A549 (cell line): ENCODE data around the gene PRIMA1.

Source experiments
- CHD2 ChIP-seq: fragments of 150-350 bp; IDR thresholded peaks from 2 replicates; pipeline ENCODE4 v1.6.1; 2014; ENCODE audit warnings: low read length; ENCODE audit not compliant: partially characterized antibody
- CTCF ChIP-seq: fragments of >200 bp; sonication (Bioruptor Twin); formaldehyde crosslinking; IDR thresholded peaks from 3 replicates; pipeline ENCODE4 v1.5.1; 2016
- EP300 ChIP-seq, 2 experiments: fragments of >200 bp; sonication (Bioruptor Twin); formaldehyde crosslinking; IDR thresholded peaks; 2 replicates in 1 of 2; 3 replicates in 1 of 2; pipeline ENCODE4 v1.6.1; 2016 to 2017
- ESRRA ChIP-seq: fragments of 150-350 bp; IDR thresholded peaks from 2 replicates; pipeline ENCODE4 v1.6.1; 2014; ENCODE audit warnings: mild to moderate bottlenecking, low read length, borderline replicate concordance
- KDM1A ChIP-seq: fragments of 200-600 bp; sonication (generic); IDR thresholded peaks from 2 replicates; pipeline ENCODE4 v1.6.1; 2016; ENCODE audit warnings: low read depth, mild to moderate bottlenecking
- MAX ChIP-seq: IDR thresholded peaks from 2 replicates; pipeline ENCODE4 v1.6.1; 2012
- POLR2A ChIP-seq: IDR thresholded peaks from 2 replicates; pipeline ENCODE4 v1.6.1; 2012; ENCODE audit warnings: mild to moderate bottlenecking, low read length
- RCOR1 ChIP-seq: fragments of 150-350 bp; IDR thresholded peaks from 2 replicates; pipeline ENCODE4 v1.6.1; 2014; ENCODE audit warnings: antibody characterized with exemption, low read length, low read depth
- REST ChIP-seq: fragments of 200-600 bp; sonication (generic); IDR thresholded peaks from 2 replicates; pipeline ENCODE4 v1.6.1; 2016; ENCODE audit warnings: antibody characterized with exemption, mild to moderate bottlenecking, moderate library complexity
- SREBF2 ChIP-seq: fragments of 450-650 bp; IDR thresholded peaks from 2 replicates; pipeline ENCODE4 v1.6.1; 2014; ENCODE audit warnings: mild to moderate bottlenecking, moderate library complexity

GRCh38 chr14:93729993-93730392 lies 58.3 kb downstream of the PRIMA1 start:
- TF ChIP-seq RCOR1 (no peak), REST (no peak), MAX (no peak), ESRRA (no peak), CTCF (no peak), KDM1A (no peak), CHD2 (no peak), POLR2A (no peak), SREBF2 (no peak), EP300 (IDR thresholded peaks at IDR 0.05) (no peak)
